ENCODE data around the gene NSG1. TPM values are rescaled to one million over a fixed set of nuclear protein-coding genes. Genes with fewer than 3 reads are reported as not detected.

The NSG1 gene
- total RNA-seq, 4 donors from 2014 or later = 0.44 to 6.5 (median 3.6) TPM

DNA sequence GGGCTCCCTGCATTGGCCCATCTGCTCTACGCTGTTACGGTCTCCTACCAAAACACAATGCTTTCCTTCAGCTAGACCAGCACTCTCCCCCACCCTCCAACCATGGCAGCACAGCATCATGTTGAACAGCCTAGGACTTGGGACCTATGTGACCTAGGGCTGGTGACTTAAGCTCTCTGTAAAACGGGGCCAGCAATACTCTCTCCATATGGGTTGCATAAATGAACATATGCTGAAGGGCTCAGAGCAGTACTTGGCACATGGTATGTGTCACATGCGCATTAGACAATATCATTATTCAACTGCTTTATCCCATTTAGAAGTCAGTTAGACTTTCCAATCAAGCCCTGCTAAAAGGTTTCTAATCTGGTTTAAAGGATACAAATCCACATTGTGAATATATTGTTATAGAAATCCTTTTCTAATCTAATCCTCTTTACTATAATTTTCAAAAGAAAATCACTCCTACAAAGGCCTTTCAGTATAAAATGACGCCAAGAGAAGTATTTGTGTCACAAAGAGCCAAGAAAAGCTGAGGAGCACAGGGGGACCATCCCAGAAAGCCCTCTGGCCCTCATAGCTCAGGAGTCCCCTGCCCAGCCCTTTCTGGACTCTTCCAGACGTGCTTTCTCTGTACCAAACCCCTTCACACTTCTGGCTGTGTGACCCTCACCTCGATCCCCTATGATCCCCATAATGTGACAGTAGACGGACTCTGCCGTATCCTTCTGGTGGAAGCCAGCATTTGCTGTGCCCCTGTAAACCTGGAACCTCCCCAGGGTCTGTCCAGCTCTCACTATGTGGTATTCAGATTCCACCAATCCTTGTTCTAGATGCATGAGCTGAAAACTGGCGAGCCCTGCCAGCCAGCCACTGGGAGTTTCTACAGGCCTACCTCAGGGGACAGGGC, 42.3 kb downstream of the NSG1 start:
- Histone ChIP-seq H3K9me3 (no peaks in the 10 kb centered on the region), H3K4me1 (no peaks in the 10 kb centered on the region), H3K27ac (no peak overlapping the region), H3K36me3 (peaks cover 0 to 57% (median 0%) of the 10 kb centered on the region in 3 donors), H3K4me3 (no peak overlapping the region), H3K27me3 (no peaks in the 10 kb centered on the region)
- TF ChIP-seq EP300 (IDR thresholded peaks at IDR 0.05) = no peak
- TF ChIP-seq, protein P1, sequence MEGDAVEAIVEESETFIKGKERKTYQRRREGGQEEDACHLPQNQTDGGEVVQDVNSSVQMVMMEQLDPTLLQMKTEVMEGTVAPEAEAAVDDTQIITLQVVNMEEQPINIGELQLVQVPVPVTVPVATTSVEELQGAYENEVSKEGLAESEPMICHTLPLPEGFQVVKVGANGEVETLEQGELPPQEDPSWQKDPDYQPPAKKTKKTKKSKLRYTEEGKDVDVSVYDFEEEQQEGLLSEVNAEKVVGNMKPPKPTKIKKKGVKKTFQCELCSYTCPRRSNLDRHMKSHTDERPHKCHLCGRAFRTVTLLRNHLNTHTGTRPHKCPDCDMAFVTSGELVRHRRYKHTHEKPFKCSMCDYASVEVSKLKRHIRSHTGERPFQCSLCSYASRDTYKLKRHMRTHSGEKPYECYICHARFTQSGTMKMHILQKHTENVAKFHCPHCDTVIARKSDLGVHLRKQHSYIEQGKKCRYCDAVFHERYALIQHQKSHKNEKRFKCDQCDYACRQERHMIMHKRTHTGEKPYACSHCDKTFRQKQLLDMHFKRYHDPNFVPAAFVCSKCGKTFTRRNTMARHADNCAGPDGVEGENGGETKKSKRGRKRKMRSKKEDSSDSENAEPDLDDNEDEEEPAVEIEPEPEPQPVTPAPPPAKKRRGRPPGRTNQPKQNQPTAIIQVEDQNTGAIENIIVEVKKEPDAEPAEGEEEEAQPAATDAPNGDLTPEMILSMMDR (IDR thresholded peaks at IDR 0.05) = no peak
- no peak for TF ChIP-seq POLR2A (IDR thresholded peaks at IDR 0.05)
- 81% methylated on average over 10 of the region's 10 CpGs for WGBS, 2 donors
- no peak for DNase-seq (ENCODE audit: low spot score in 2 of 2)

DNA sequence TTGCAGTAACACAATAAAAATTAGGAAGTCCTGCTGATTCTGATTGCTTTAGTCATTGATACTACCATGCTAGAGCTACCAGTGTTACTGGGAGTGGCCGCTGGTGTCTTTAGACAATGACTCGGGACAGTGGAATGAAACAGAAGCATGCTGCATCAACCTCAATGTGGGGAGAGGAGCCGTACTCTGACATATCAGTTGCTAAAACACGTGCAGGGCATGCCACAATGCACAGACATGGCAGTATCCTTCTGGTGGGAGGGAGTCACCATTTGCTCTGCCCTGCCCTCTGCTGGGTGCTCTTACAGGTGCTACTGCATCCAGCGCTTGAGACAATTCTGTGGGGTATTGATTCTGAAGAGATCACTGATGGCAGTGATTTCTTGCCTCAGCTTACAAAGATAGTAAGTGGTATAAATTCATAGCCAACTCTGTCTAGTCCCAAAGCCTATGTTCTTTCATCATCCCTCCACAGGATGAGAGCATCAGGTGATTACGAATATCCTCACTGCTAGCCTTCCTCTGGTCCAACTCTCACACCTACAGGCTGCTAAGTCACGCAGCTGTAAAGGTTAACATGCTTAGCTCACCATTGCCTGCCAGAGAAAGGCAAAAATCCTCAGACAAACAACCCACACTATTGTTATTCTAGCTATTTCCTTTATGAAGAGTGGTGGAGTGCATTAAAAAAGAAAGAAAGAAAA, 43.7 kb downstream of the NSG1 start:
- WGBS, 2 donors = 60 to 61% methylated on average over 7 of the region's 7 CpGs
- TF ChIP-seq POLR2A (IDR thresholded peaks at IDR 0.05) (no peak), EP300 (IDR thresholded peaks at IDR 0.05) (no peak)
- TF ChIP-seq, protein P1 (IDR thresholded peaks at IDR 0.05) = peak; percentile 26 to 41 (median 32)
- H3K36me3 ChIP-seq = peaks cover 0 to 54% (median 0%) of the 10 kb centered on the region in 3 donors
- no peaks in the 10 kb centered on the region for H3K27me3 ChIP-seq
- H3K27ac ChIP-seq = no peak overlapping the region
- H3K4me3 ChIP-seq = no peak overlapping the region
- DNase-seq (ENCODE audit: low spot score in 2 of 2) = no peak
- H3K9me3 ChIP-seq = no peaks in the 10 kb centered on the region
- H3K4me1 ChIP-seq = no peaks in the 10 kb centered on the region

DNA sequence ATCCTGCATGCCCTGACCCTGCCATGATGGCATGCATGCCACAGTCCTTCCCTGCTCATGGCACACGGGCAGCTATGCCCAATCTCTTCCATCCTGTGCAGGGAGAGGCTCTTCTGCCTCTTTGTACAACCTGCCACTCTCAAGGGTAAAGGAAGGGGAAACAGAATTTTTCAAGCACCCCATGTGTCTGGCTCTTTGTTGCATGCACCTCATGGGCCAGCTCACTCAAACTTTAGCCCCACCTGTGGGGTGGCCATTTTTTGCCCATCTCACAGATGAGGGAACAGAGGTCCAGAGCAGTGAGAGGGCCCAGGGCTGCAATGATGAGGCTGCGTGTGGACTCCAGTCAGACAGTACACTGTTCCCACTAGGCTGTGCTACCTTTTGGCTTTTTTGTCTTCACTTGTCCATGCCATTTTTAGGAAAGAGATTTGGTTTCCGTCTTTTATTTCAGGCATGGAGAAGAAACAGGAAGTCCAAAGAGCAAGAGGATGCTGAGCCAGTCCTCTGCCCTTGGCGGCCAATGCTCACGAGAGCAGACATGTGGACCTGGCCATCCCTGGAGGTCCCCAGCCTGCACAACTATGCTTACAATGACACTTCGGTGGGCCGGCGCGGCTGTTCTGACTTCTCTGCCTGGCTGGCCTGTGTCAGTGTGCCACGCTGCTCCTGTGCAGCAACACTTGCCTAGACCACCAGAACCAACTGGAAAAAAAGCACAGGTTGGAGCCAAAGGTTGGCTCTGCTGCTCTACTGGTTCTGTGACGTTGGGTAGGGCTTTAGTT, 45.6 kb downstream of the NSG1 start:
- no peaks in the 10 kb centered on the region for H3K4me1 ChIP-seq
- WGBS, 2 donors = 95% methylated on average over 11 of the region's 11 CpGs
- no peaks in the 10 kb centered on the region for H3K27me3 ChIP-seq
- peaks cover 0 to 64% (median 0%) of the 10 kb centered on the region in 3 donors for H3K36me3 ChIP-seq
- no peak overlapping the region for H3K27ac ChIP-seq
- no peak overlapping the region for H3K4me3 ChIP-seq
- DNase-seq (ENCODE audit: low spot score in 2 of 2) = no peak
- H3K9me3 ChIP-seq = no peaks in the 10 kb centered on the region
- TF ChIP-seq EP300 (IDR thresholded peaks at IDR 0.05) (no peak), POLR2A (IDR thresholded peaks at IDR 0.05) (no peak)
- TF ChIP-seq, protein P1 (IDR thresholded peaks at IDR 0.05) = no peak

DNA sequence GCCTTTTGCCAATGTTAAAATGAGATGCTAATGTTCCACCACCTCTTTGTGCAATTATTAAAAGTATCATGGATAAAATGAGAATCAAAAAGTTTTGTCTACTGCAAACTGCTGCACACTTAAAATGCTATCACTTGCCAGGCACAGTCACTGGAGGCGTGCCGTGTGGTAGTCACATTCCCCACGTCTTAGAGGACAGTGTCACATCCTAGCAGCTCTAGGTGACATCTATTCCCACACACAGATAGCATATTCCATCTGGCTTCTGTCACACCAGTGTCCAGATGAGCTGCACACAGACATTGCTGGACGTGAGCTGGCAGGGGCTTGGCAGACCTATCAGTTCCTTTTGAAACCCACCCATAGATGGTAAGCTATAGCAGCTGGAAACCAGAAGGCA, 47.0 kb downstream of the NSG1 start:
- TF ChIP-seq EP300 (IDR thresholded peaks at IDR 0.05) (no peak), POLR2A (IDR thresholded peaks at IDR 0.05) (no peak)
- TF ChIP-seq, protein P1 (IDR thresholded peaks at IDR 0.05) = no peak
- 72 to 93% methylated on average over 4 of the region's 4 CpGs for WGBS, 2 donors
- no peak overlapping the region for H3K27ac ChIP-seq
- H3K4me3 ChIP-seq = no peak overlapping the region
- no peaks in the 10 kb centered on the region for H3K4me1 ChIP-seq
- no peak for DNase-seq (ENCODE audit: low spot score in 2 of 2)
- H3K9me3 ChIP-seq = no peaks in the 10 kb centered on the region
- H3K36me3 ChIP-seq = peaks cover 0 to 61% (median 0%) of the 10 kb centered on the region in 3 donors
- H3K27me3 ChIP-seq = no peaks in the 10 kb centered on the region
